KMS-11 (cell line): ENCODE measurements around the gene ZNF750.

Experiments
- H2AFZ ChIP-seq: fragments of 200-600 bp; sonication (generic); 2 replicates; pipeline ENCODE4 v1.6.1; 2016; ENCODE audit warnings: antibody characterized with exemption, mixed run types, low read depth
- H3K27ac ChIP-seq: fragments of 200-600 bp; sonication (generic); 2 replicates; pipeline ENCODE4 v1.6.1; 2016; ENCODE audit warnings: mild to moderate bottlenecking, mixed run types
- H3K27me3 ChIP-seq: fragments of 200-600 bp; sonication (generic); 2 replicates; pipeline ENCODE4 v1.6.1; 2017; ENCODE audit warnings: mild to moderate bottlenecking, low read depth, mixed run types, moderate library complexity; ENCODE audit not compliant: insufficient read depth
- H3K36me3 ChIP-seq: fragments of 200-600 bp; sonication (generic); 2 replicates; pipeline ENCODE4 v1.6.1; 2017; ENCODE audit warnings: mild to moderate bottlenecking, mixed run types; ENCODE audit not compliant: insufficient read depth
- H3K4me1 ChIP-seq: fragments of 200-600 bp; sonication (generic); 2 replicates; pipeline ENCODE4 v1.6.1; 2016; ENCODE audit warnings: mild to moderate bottlenecking, low read depth, mixed run types; ENCODE audit not compliant: poor library complexity, severe bottlenecking
- H3K4me2 ChIP-seq: fragments of 200-600 bp; sonication (generic); 2 replicates; pipeline ENCODE4 v1.7.0; 2016; ENCODE audit warnings: mild to moderate bottlenecking, mixed run types
- H3K4me3 ChIP-seq: fragments of 200-600 bp; sonication (generic); IDR thresholded peaks from 2 replicates; pipeline ENCODE4 v1.6.1; 2017; ENCODE audit warnings: low read depth, low read length, mixed read lengths; ENCODE audit not compliant: insufficient read depth
- H3K79me2 ChIP-seq: fragments of 200-600 bp; sonication (generic); 2 replicates; pipeline ENCODE4 v1.6.1; 2016; ENCODE audit warnings: low read depth, mixed run types; ENCODE audit not compliant: insufficient read depth
- H3K9ac ChIP-seq: fragments of 200-600 bp; sonication (generic); 2 replicates; pipeline ENCODE4 v1.6.1; 2016; ENCODE audit warnings: mild to moderate bottlenecking, mixed run types
- H4K20me1 ChIP-seq: fragments of 200-600 bp; sonication (generic); 2 replicates; pipeline ENCODE4 v1.6.1; 2016; ENCODE audit warnings: mild to moderate bottlenecking, mixed run types; ENCODE audit not compliant: insufficient read depth
- TF ChIP-seq, protein P1 (sequence below): fragments of 200-600 bp; sonication (generic); conservative IDR thresholded peaks from 2 replicates; pipeline ENCODE4 v1.6.1; 2017; ENCODE audit warnings: low read depth, mild to moderate bottlenecking, antibody characterized with exemption, low read length, moderate library complexity, mixed read lengths

Gene ZNF750

DNA sequence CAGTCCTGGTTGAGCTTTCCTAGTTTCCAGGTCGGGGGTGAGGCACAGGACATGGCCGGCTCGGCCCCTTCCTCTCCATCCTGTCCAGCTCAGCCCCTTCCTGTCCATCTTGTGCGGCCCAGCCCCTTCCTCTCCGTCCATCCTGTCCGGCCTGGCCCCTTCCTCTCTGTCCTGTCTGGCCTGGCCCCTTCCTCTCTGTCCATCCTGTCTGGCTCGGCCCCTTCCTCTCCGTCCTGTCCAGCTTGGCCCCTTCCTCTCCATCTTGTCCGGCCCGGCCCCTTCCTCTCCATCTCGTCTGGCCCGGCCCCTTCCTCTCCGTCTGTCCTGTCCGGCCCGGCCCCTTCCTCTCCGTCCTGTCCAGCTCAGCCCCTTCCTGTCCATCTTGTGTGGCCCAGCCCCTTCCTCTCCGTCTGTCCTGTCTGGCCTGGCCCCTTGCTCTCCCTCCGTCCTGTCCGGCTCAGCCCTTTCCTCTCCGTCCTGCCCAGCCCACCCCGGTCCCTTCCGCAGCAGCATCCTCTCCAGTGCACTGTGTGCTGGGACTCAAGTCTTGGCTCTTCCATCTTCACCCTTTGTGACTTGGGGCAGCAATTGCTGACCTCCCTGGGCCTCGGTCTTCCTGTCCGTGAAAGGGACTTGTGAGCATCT is 5.5 kb upstream of the ZNF750 start:
- no peaks in the 10 kb centered on the region for H3K36me3 ChIP-seq
- no peak overlapping the region for H3K27ac ChIP-seq
- peaks cover 4% of the 10 kb centered on the region for H3K4me1 ChIP-seq
- no peaks in the 10 kb centered on the region for H4K20me1 ChIP-seq
- no peak overlapping the region for H3K4me2 ChIP-seq
- H3K79me2 ChIP-seq: no peaks in the 10 kb centered on the region
- H3K27me3 ChIP-seq: no peaks in the 10 kb centered on the region
- TF ChIP-seq, protein P1, sequence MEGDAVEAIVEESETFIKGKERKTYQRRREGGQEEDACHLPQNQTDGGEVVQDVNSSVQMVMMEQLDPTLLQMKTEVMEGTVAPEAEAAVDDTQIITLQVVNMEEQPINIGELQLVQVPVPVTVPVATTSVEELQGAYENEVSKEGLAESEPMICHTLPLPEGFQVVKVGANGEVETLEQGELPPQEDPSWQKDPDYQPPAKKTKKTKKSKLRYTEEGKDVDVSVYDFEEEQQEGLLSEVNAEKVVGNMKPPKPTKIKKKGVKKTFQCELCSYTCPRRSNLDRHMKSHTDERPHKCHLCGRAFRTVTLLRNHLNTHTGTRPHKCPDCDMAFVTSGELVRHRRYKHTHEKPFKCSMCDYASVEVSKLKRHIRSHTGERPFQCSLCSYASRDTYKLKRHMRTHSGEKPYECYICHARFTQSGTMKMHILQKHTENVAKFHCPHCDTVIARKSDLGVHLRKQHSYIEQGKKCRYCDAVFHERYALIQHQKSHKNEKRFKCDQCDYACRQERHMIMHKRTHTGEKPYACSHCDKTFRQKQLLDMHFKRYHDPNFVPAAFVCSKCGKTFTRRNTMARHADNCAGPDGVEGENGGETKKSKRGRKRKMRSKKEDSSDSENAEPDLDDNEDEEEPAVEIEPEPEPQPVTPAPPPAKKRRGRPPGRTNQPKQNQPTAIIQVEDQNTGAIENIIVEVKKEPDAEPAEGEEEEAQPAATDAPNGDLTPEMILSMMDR: no peak
- H3K4me3 ChIP-seq: no peak overlapping the region
- no peak overlapping the region for H2AFZ ChIP-seq
- no peak overlapping the region for H3K9ac ChIP-seq

DNA sequence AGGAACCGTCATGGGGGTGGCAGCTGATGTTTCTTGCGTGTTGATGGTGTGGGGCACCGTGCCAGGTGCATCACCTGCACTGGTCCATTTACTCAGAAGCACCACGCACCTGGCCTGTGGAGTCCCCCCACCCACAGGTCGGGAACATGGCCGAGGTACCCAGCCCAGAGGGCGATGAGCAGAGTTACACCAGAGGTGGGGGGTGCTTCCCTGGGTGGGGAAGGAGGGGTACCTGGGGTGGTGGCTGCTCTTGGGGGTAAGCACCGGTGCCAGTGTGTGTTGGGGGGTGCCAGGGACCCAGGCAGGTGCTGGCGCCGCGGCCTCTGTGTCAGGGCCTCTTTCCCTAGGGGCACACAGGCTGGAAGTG is 5.0 kb upstream of the ZNF750 start:
- Histone ChIP-seq H3K79me2 (no peaks in the 10 kb centered on the region), H4K20me1 (no peaks in the 10 kb centered on the region), H3K27ac (no peak overlapping the region), H3K4me3 (no peak overlapping the region), H3K4me2 (no peak overlapping the region), H2AFZ (no peak overlapping the region), H3K36me3 (no peaks in the 10 kb centered on the region), H3K4me1 (peaks cover 4% of the 10 kb centered on the region), H3K27me3 (no peaks in the 10 kb centered on the region), H3K9ac (no peak overlapping the region)
- TF ChIP-seq, protein P1: no peak

DNA sequence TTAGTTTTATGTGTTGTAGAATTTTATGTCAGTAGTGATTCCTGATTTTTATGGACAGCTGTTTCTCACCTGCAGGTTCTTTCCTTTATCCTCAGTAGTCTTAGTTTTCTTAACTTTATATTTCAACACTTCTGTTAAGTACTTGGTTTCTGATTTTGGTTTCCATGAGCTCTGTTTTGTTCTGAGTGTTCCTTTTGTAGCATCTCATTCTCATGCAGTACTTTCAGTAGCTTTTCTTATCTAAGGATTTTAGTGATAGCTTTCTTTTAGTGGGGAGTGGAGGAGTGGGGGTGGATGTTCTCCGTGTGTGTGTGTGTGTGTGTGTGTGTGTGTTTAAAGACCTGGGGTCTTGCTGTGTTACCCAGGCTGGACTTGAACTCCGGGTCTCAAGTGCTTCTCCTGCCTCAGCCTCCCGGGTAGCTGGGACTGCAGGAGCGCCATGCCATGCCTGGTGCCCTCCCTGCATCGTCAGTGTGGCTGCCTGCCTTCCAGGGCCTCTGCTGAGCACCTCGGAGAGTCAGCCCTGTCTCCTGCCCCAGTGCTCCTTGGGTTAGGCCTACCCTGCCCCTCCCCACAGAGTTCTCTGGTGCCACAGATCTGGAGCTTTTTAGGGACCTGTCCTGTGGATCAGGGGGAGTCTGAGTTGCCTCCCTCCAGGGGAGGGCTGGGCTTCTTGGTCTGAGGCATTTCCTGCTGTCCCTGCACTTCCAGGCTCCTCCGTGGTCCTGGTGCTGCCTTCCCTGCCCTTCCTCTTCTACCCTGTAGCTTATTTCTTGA is 4.3 kb upstream of the ZNF750 start:
- no peaks in the 10 kb centered on the region for H3K79me2 ChIP-seq
- H2AFZ ChIP-seq: no peak overlapping the region
- H3K4me1 ChIP-seq: peaks cover 4% of the 10 kb centered on the region
- H3K27me3 ChIP-seq: no peaks in the 10 kb centered on the region
- TF ChIP-seq, protein P1: no peak
- H3K9ac ChIP-seq: no peak overlapping the region
- H3K36me3 ChIP-seq: no peaks in the 10 kb centered on the region
- no peak overlapping the region for H3K27ac ChIP-seq
- no peaks in the 10 kb centered on the region for H4K20me1 ChIP-seq
- no peak overlapping the region for H3K4me2 ChIP-seq
- H3K4me3 ChIP-seq: no peak overlapping the region

DNA sequence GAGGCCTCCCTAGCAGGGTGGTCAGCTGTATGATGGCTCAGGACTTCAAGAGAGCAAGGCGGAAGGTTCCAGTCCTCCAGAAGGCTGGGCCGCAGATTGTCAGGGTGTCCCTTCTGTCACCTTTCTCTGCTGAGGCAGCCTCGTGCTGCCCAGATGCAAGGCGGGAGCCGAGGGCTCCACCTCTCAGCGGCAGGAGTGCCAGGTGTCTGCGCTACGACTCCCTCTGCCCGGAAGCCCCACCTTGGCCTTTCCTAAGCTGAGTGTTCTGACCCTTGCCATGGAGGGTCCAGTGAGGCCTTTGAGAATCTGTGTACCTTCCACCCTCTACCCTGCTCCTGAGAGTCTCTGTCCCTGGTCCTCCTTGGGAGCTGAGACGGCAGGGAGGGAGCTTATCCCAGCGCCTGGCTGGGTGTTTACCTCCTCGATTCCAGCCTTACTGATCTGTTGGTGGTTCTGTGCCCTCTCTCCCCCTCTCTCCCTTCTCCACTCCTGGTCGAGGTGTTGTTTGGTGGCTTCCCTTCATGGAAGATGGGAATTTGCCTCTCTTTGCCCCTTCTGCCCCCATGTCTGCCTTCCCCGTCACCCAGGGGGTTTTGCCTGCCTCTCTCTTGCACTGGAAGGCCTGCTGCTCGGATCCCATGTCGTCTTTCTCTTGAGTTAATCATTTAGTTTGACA is 2.2 kb upstream of the ZNF750 start:
- Histone ChIP-seq H3K79me2 (no peaks in the 10 kb centered on the region), H3K4me3 (no peak overlapping the region), H3K4me2 (no peak overlapping the region), H3K27me3 (no peaks in the 10 kb centered on the region), H4K20me1 (no peaks in the 10 kb centered on the region), H2AFZ (no peak overlapping the region), H3K9ac (no peak overlapping the region), H3K27ac (no peak overlapping the region), H3K36me3 (no peaks in the 10 kb centered on the region), H3K4me1 (peaks cover 4% of the 10 kb centered on the region)
- TF ChIP-seq, protein P1: no peak
